NCI-H128 (cell line): ENCODE results near the gene ALDH3A1.

Experiments used
- DNase-seq: peaks from one replicate; lab custom pipeline; 2025; ENCODE audit not compliant: unreplicated experiment; lab: John Stamatoyannopoulos, UW

Gene ALDH3A1

DNA sequence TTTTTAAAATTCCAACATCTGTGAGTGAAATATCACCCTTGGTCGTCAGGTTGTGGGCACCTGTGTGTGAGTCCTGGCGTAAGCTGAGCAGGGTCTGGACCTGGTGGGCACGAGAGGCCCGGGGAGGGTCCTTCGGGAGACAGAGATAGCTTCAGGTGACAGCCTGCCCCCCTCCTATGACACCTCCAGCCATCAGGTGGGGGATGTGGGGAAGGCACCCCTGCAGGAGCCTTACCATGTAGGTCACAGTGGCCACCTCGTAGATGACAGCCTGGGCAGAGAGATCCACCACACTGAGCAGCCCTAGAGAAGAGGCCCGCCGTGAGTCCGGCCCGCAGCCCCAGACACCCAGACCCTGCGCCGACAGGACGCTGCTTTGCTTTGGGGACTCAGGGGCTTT lies 42.9 kb downstream of the ALDH3A1 start:
- DNase-seq, result no peak

DNA sequence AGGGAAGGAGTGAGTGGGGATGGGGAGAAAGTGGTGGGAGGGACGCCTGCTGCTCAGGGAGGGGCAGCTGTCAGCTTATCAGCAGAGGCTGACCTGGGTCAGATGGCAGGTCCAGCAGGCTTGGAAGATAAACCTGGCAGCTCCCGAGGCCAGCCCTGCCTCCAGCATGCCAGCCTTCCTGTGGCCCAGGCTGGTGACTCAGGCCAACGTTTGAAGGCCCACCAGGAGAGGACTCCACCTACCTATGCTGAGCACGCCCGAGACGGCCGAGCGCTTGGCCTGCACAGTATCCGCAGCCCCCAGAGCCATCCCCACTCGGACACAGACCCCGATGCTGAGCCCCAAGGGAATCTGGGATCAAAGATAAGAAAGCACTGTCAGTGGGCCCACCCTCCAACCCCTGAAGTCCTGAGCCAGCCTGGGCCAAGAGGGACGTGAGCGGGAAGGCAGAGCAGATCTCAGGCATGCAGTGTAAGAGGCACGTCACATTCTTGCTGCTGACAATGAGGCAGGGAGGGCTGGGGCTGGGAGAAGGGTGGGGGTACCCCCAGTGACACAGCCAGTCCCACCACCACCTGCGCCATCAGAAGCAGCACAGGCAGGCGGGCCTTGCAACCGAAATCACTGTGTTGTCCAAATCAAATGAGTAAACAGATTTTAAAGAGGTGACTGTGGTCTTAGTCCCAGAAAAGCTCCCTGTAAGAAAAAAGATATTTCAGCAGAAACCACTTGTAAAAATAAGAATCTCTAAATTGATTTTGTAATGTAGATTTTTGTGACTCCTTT lies 44.1 kb downstream of the ALDH3A1 start:
- no peak for DNase-seq

DNA sequence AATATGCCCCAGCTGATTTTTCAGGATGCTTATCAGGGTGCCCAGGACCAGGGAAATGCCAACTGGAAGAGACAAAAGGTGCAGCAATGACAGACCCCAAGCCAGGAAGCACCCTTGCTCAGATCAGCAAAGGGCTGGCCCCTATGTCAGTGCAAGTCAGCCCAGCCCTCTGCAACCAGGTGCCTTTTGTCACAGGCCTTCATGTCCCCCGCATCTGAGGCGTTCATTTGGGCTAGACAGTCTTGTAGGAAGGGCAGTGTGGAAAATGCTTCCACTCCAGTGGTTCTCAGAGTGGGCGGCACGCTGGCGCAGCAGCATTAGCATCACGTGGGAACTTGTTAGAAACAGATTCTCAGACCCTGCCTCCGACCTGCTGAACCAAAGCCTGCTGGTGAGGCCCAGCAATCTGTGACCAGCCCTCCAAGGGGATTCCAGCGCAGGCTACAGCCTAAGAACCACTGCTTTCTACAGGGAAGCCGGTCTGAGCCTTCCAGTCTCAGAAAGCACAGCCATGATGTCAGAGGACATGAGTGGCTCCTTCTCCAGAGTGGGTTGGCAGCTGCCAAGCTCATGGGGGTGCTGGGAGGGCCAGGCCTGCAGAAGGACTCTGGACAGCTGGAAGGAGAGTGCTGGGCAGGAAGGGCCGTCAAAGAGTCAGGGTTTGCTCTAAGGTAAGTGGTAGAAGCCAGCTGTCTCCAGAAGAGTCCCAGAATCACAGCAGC lies 44.8 kb downstream of the ALDH3A1 start:
- DNase-seq, result no peak

DNA sequence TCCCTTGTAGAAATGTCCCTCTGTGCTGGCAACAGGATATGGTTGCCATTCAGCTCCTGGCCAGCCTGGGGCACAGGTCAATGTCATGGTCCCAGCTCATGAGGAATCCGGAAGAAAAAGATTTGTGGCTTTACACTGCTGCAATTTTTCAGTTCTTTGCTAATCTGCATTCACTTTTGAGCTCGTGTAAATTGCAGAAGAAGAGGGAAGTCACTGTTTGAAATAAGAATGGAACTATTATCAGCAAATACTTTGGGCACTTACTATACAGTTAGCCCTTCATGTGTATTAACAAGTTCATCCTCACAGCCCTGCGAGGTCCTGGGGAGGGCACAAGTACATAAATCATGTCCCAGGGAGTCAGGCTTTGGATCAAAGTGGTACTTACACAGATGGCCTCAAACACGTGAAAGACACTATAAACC lies 45.9 kb downstream of the ALDH3A1 start:
- no peak for DNase-seq
